ENCODE results near the gene CEP55.
A peak's percentile ranks its signal among the peaks of the same experiment; 100 is the strongest.

CEP55 gene

DNA sequence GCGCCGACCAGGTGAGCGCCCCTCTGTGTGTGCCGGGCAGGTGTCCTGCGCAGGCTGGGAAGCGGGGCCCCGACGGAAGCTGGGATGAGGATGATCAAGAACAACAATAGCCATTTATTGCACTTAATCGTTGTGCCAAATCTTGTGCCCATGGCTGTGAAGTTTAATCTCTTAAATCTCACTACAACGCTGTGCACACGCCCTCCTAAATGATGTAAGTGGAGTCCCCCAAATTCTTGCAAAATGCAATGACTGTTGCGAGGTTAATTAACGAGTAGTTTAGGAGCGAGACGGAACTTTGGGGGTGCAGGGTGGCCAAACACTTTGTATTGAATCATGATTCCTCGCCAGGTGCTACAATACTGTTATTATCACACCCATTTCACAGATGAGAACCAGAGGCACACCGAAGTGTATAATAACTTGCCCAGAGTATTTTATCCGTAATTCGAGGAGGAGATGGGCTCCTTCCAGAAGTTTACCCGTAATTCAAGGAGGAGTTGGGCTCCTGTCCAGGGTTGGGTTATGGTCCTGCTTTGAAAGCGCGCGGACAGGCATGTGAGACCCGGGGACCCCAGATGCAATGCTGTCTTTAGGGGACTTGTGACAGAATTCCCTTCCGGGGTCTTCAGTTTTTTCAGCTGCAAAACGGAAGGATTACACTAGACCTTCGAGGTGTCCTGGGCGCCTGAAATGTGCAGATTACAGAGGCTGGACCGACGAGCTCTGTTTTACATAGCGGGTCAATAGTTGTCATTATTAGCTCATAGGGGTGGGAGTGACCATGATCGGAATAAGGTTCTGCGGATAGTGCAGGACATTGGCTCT is 71.1 kb downstream of the CEP55 start:
- no peak for DNase-seq

DNA sequence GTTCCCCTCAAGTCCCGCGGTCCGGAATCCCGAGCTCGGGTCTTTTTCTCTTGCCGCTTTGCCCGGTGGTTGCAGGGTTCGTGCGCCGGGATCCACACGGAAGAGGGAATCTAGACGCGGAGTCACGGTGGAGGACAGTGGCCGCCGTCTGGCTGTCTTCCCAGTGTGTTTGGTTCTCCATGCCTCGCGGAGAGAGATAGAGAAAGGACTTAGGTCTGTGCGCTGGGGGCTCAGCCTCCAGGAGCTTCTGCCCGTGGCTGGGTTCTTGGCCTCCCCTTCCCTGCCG is 71.6 kb downstream of the CEP55 start:
- no peak for DNase-seq

DNA sequence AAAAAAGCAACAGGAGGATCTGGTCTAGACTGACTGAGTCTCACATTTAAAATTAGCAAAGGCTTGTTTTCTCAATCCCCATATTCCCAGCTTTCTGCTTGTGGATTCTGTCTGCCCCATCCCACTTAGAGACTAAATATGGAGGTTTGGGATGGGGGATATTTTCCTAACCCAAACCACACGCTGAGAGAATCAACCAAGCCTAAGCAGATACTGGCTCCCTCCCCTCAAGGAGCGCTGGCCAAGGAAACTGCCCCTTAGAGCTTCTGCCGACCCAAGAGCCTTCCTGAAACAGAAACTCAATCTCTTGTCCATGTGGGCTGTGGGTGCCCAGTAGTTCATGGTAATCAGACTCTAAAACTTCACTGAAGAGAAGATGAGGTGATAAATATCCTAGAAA is 74.0 kb downstream of the CEP55 start:
- no peak for DNase-seq

DNA sequence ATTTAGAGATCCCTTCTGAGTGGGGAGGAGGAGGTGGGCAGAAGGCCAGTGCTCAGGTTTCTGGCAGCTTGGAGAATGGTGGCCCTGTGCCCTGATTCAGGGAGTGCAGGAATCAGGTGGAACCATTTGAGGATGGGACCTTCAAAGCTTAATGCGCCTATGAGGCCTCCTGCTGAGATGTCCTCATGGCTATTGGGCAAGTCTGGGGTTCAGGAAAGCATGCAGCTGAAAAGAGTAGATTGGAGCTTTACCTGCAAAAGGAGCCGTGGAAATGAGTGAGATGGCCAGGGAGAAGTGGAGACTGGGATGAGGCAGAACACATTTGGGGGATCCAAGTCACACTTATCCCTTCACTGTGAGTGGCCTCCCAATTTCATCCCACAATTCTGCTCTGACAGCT is 76.2 kb downstream of the CEP55 start:
- no peak for DNase-seq

DNA sequence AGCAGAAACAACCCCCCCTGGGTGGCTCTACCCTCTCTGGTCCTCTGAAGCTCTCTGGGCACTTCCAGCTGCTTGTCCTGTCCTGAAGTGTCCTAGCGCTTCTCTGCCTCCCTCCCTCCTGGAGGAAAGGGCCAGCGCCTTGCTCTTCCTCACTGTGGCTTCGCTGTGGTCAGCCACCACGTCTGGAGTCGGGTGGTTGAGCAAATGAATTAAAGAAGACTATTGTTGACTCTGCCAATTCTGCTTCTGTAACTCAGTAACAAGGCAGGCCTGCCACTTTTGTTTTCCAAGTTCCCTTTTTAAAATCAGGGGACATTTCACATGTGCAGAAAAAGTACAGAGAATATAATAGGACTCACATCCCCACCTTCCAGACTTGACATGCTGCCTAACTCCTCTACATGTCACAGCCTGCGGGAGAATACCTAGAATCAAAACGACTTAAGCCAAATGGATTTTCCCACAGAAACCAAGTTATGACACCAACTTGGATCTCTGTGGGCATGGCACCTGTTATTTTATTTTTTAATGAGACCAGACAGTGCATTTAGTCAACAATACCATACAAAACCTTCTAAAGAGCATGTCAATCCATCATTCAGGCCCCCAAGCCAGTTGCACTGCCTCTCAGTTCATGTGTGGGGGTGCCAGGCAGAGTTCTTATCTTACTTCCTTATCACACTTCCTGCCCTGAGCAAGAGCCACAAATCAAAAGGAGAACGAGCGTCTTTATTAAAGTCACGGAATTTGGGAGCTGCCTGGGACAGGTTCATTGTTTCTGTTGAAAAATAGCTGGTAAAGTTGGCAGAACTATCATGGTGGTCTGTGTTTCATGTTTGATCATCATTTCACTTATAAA is 76.9 kb downstream of the CEP55 start:
- peak; percentile 66 for DNase-seq

DNA sequence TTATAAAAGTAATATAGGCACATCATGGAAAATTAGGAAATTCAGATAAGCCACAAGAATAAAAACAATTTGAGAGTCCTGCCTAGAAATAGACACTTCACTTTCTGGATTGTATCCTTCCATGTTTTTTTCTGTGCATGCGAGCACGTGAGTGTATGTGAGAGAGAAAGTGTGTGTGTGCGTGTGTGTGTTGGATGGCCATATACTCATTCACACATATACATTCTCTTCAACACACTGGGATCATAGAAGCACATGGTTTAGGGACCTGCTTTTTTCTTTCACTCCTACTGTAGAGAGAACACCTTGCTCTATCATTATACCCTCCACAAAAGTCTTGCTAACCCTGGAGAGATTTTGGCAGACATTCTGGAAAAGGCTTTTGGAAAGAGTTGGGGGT is 77.5 kb downstream of the CEP55 start:
- no peak for DNase-seq

DNA sequence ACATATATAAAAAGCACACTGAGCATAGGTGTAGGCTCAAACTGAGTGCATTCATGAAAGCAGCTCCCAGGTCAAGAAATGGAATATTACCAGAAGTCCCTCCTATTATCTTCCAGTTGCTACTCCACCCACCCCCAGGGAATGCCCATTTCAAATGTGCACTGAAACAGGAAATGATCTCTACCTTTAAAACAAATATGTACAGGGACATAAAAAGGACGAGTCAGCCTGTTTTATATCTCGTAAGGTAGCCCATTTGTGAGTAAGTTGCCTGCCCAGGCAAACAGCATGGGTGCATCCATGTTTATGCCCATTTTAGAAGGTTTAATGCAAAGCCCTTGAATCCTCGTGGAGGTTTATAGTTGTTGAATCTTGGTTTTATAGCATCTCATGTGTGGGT is 80.5 kb downstream of the CEP55 start:
- DNase-seq: no peak

DNA sequence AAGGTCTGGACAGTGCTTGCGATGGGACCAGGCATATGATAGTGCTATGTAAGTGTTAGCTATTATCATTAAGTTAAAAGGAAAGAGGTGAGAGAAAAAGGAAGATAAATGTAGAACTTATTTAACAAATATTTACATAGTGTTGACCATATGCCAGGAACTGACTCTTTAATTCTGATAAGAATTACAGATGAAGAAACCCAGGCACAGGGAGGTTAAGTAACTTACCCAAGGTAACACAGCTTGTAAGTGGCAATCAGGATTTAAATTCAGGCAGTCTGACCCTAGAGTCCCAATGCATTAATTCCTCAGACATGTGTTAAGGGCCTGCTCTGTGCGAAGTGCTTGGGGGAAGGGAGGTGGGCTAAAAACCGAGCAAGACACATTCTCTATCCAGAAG is 81.2 kb downstream of the CEP55 start:
- no peak for DNase-seq
